ENCODE data around the gene APLNR. TPM values are rescaled to one million over a fixed set of nuclear protein-coding genes. Genes with fewer than 3 reads are reported as not detected.

Gene APLNR
- total RNA-seq, 1 experiment from 2014 or later: 0.39 TPM

DNA sequence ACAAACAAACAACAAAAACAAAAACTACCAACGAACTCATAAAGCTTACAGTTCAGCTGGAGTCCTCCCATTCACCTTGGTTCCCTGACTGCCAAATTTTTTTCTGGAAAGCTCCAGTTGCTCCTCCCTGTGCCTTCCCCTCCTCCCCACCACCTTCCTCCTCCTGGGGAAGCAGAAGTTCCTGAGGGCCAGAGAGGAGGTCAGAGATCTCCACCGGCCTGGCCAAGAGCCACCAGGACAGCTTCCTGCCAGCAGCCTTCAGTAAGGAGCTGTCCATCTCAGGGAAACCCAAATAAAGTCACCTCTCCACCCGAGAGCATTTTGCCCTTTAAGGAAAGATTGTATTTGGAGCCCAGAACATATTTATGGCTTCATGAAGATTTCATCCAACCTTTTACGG lies 20.0 kb downstream of the APLNR start:
- H3K9ac ChIP-seq (ENCODE audit: extremely low read depth, insufficient read length, low read length): no peak overlapping the region
- no peak overlapping the region for H3K4me3 Mint-ChIP-seq
- peaks cover 2% of the 10 kb centered on the region for H3K27me3 Mint-ChIP-seq (ENCODE audit: low read depth)
- H2BK20ac ChIP-seq (ENCODE audit: low read depth, low read length, poor library complexity, severe bottlenecking): no peak overlapping the region
- no peak overlapping the region for H2AFZ ChIP-seq (ENCODE audit: low read length)
- H3K23me2 ChIP-seq (ENCODE audit: insufficient read length, low read depth, low read length, poor library complexity, severe bottlenecking): no peaks in the 10 kb centered on the region
- no peak overlapping the region for H2BK120ac ChIP-seq (ENCODE audit: low read depth, low read length, poor library complexity, severe bottlenecking)
- no peaks in the 10 kb centered on the region for H3K36me3 Mint-ChIP-seq (ENCODE audit: insufficient read depth in 1 of 3, low read depth in 3 of 3)
- TF ChIP-seq, protein P1, sequence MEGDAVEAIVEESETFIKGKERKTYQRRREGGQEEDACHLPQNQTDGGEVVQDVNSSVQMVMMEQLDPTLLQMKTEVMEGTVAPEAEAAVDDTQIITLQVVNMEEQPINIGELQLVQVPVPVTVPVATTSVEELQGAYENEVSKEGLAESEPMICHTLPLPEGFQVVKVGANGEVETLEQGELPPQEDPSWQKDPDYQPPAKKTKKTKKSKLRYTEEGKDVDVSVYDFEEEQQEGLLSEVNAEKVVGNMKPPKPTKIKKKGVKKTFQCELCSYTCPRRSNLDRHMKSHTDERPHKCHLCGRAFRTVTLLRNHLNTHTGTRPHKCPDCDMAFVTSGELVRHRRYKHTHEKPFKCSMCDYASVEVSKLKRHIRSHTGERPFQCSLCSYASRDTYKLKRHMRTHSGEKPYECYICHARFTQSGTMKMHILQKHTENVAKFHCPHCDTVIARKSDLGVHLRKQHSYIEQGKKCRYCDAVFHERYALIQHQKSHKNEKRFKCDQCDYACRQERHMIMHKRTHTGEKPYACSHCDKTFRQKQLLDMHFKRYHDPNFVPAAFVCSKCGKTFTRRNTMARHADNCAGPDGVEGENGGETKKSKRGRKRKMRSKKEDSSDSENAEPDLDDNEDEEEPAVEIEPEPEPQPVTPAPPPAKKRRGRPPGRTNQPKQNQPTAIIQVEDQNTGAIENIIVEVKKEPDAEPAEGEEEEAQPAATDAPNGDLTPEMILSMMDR (conservative IDR thresholded peaks at IDR 0.05): no peak
- WGBS (ENCODE audit: extremely low coverage, insufficient read length, low lambda C conversion rate): no CpG with 5 or more reads among the region's 4 CpGs
- H2BK12ac ChIP-seq (ENCODE audit: insufficient read length, low read depth, low read length): no peak overlapping the region
- H3K18ac ChIP-seq (ENCODE audit: insufficient read length, low read depth, low read length): no peak overlapping the region
- no peak overlapping the region for H2BK5ac ChIP-seq (ENCODE audit: insufficient read length, low read length)
- H2AK5ac ChIP-seq (ENCODE audit: insufficient read length, low read length): no peak overlapping the region
- H3K9me3 Mint-ChIP-seq: no peaks in the 10 kb centered on the region
- no peak overlapping the region for H3K4me2 ChIP-seq (ENCODE audit: insufficient read depth, insufficient read length, low read length)
- no peaks in the 10 kb centered on the region for H3K27me3 ChIP-seq (ENCODE audit: insufficient read depth, low read length)
- H3K4me1 Mint-ChIP-seq: peaks cover 2 to 9% of the 10 kb centered on the region in 2 experiments; a peak in 3 of 4 replicates
- no peak overlapping the region for H3K27ac ChIP-seq (ENCODE audit: insufficient read length, low read depth, low read length)
- no peaks in the 10 kb centered on the region for H3K79me2 ChIP-seq (ENCODE audit: insufficient read depth, low read length)
- H3T11ph ChIP-seq (ENCODE audit: low read length): no peak overlapping the region
- DNase-seq: no peak
- no peak overlapping the region for H3K14ac ChIP-seq (ENCODE audit: insufficient read depth, low read length)
- H4K91ac ChIP-seq (ENCODE audit: insufficient read length, low read depth, low read length): no peak overlapping the region
- no peaks in the 10 kb centered on the region for H3K79me1 ChIP-seq (ENCODE audit: insufficient read depth, low read depth, low read length, poor library complexity, severe bottlenecking)
- H4K8ac ChIP-seq (replicated peaks; ENCODE audit: insufficient read length, low read depth, low read length): no peak overlapping the region
- no peak overlapping the region for H4K5ac ChIP-seq (ENCODE audit: insufficient read length, low read depth, low read length)
- no peak overlapping the region for H2BK15ac ChIP-seq (ENCODE audit: low read depth, low read length)
- no peak overlapping the region for H3K56ac ChIP-seq (ENCODE audit: insufficient read length, low read depth, low read length)
- H3K23ac ChIP-seq (ENCODE audit: insufficient read length, low read depth, low read length): no peak overlapping the region
- H3K9me3 ChIP-seq (ENCODE audit: control insufficient read depth, low read depth, low read length): no peaks in the 10 kb centered on the region
- H3K27ac Mint-ChIP-seq: no peak overlapping the region; a peak in 1 of 7 replicates
- H3K4ac ChIP-seq (ENCODE audit: low read depth, low read length): no peak overlapping the region
- peaks cover 2% of the 10 kb centered on the region; the same call in 1 of the 2 replicates for H3K4me1 ChIP-seq (ENCODE audit: insufficient read depth, low read length)
- H4K20me1 ChIP-seq (ENCODE audit: control insufficient read depth, insufficient read depth, insufficient read length): no peaks in the 10 kb centered on the region
